Measurements from ENCODE around the gene CACNA2D1.

DNA sequence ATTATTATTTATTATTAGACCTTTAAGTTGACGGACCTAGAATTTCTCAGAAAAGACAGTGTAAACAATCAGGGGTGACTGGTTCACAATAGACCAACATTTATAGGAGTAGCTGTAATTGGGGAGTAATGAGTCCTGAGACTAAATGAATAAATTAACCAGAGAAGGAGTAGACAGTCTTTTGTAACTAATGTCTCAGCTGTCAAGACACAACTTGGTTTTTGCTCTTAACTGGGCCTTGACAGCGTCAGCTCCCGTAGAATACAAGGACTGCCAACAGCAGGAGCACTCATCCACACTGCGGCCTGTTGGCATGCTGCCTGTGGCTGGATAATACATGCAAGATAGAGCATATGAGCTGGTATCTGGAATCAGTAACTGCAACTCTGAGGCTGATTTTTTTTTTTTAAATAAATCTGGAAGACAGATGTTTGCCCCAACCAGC lies 123.9 kb downstream of the CACNA2D1 start:
- TF ChIP-seq, protein P1, sequence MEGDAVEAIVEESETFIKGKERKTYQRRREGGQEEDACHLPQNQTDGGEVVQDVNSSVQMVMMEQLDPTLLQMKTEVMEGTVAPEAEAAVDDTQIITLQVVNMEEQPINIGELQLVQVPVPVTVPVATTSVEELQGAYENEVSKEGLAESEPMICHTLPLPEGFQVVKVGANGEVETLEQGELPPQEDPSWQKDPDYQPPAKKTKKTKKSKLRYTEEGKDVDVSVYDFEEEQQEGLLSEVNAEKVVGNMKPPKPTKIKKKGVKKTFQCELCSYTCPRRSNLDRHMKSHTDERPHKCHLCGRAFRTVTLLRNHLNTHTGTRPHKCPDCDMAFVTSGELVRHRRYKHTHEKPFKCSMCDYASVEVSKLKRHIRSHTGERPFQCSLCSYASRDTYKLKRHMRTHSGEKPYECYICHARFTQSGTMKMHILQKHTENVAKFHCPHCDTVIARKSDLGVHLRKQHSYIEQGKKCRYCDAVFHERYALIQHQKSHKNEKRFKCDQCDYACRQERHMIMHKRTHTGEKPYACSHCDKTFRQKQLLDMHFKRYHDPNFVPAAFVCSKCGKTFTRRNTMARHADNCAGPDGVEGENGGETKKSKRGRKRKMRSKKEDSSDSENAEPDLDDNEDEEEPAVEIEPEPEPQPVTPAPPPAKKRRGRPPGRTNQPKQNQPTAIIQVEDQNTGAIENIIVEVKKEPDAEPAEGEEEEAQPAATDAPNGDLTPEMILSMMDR (IDR thresholded peaks at IDR 0.05) = no peak
- no peak for TF ChIP-seq POLR2AphosphoS5 (IDR thresholded peaks at IDR 0.05; ENCODE audit: low read depth, low read length)
